OCI-LY7 (cell line): ENCODE data around the gene NPAS2. TPM values are rescaled to one million over a fixed set of nuclear protein-coding genes. Genes with fewer than 3 reads are reported as not detected.

ENCODE experiments used
- BruUV-seq: library from RNA; stranded (reverse); fragments of 400-500 nt; replicated peaks from 2 replicates; lab custom pipeline; 2021; lab: Mats Ljungman, UMichigan
- CTCF ChIA-PET: fragments of 300-600 bp; sonication (Branson Sonifier 250); formaldehyde crosslinking; loops from one replicate; lab custom pipeline; 2022; ENCODE audit warnings: antibody characterized with exemption; ENCODE audit not compliant: unreplicated experiment; lab: Charles Lee
- POLR2A ChIA-PET: fragments of 300-600 bp; sonication (Branson Sonifier 250); formaldehyde crosslinking; loops from one replicate; lab custom pipeline; 2022; ENCODE audit warnings: antibody characterized with exemption; lab: Charles Lee
- DNase-seq: peaks from one replicate; pipeline ENCODE4 v3.0.0-alpha.2; 2015; ENCODE audit warnings: low spot score
- H2AFZ ChIP-seq: fragments of 200-600 bp; sonication (generic), shearing (Covaris generic); 2 replicates; pipeline ENCODE4 v1.6.1; 2014; ENCODE audit warnings: mild to moderate bottlenecking, antibody characterized with exemption, low read length, moderate library complexity
- H3K27ac ChIP-seq: fragments of 200-600 bp; sonication (generic); 2 replicates; pipeline ENCODE4 v1.5.1; 2014; ENCODE audit warnings: mixed run types, low read depth, mild to moderate bottlenecking, moderate library complexity, low read length, inconsistent platforms; ENCODE audit not compliant: poor library complexity, severe bottlenecking
- H3K36me3 ChIP-seq: fragments of 200-600 bp; sonication (generic); 2 replicates; pipeline ENCODE4 v1.6.1; 2014; ENCODE audit warnings: mild to moderate bottlenecking, antibody characterized with exemption, low read length, moderate library complexity, mixed read lengths; ENCODE audit not compliant: insufficient read depth
- H3K4me1 ChIP-seq: fragments of 200-600 bp; sonication (generic); 2 replicates; pipeline ENCODE4 v1.5.1; 2014; ENCODE audit warnings: mild to moderate bottlenecking, low read length; ENCODE audit not compliant: insufficient read depth, poor library complexity, severe bottlenecking
- H3K4me2 ChIP-seq: fragments of 200-600 bp; sonication (generic); 2 replicates; pipeline ENCODE4 v1.6.1; 2014; ENCODE audit warnings: mild to moderate bottlenecking, low read length
- H3K4me3 ChIP-seq: fragments of 200-600 bp; sonication (generic); 2 replicates; pipeline ENCODE4 v1.5.1; 2014; ENCODE audit warnings: mild to moderate bottlenecking, low read depth, low read length; ENCODE audit not compliant: poor library complexity, severe bottlenecking
- H3K79me2 ChIP-seq: fragments of 200-600 bp; sonication (generic); 2 replicates; pipeline ENCODE4 v1.6.1; 2016; ENCODE audit warnings: low read depth, mild to moderate bottlenecking, low read length, moderate library complexity, mixed read lengths; ENCODE audit not compliant: insufficient read depth
- H3K9me2 ChIP-seq: fragments of 200-600 bp; sonication (generic); 2 replicates; pipeline ENCODE4 v1.6.1; 2016; ENCODE audit warnings: mild to moderate bottlenecking, low read length, mixed read lengths; ENCODE audit not compliant: insufficient read depth
- H3K9me3 ChIP-seq: fragments of 200-600 bp; sonication (generic); 2 replicates; pipeline ENCODE4 v1.6.1; 2014; ENCODE audit warnings: mild to moderate bottlenecking, mixed run types, low read length, mixed read lengths
- H4K20me1 ChIP-seq: fragments of 200-600 bp; sonication (generic); 2 replicates; pipeline ENCODE4 v1.6.1; 2014; ENCODE audit warnings: mild to moderate bottlenecking, antibody characterized with exemption, low read length, moderate library complexity, mixed read lengths; ENCODE audit not compliant: insufficient read depth
- EZH2phosphoT487 ChIP-seq: fragments of 200-600 bp; sonication (generic); IDR thresholded peaks from 2 replicates; pipeline ENCODE4 v1.6.1; 2018; ENCODE audit warnings: low read depth, borderline replicate concordance, mild to moderate bottlenecking, mixed run types, antibody characterized with exemption, low read length, moderate library complexity, mixed read lengths
- intact Hi-C: fragments of 100-400 bp; cut with micrococcal nuclease; formaldehyde crosslinking; loops from one replicate; pipeline ENCODE4 v1.10.0; 2022; ENCODE audit not compliant: unreplicated experiment
- total RNA-seq, 2 experiments: library from RNA; depleted of rRNA in 1 of 2; stranded (reverse); fragments of >200 nt in 1 of 2; shearing (Covaris generic) in 1 of 2; gene quantifications; 2 replicates each; pipeline ENCODE4 v1.2.3, GENCODE V29; 2014 to 2022
- TF ChIP-seq, protein P1 (sequence below): fragments of 200-600 bp; sonication (generic); conservative IDR thresholded peaks from 2 replicates; pipeline ENCODE4 v1.5.1; 2014; ENCODE audit warnings: mild to moderate bottlenecking, antibody characterized with exemption, low read length, moderate library complexity, mixed read lengths

The NPAS2 gene
- total RNA-seq, 2 experiments from 2014 or later: not detected

DNA sequence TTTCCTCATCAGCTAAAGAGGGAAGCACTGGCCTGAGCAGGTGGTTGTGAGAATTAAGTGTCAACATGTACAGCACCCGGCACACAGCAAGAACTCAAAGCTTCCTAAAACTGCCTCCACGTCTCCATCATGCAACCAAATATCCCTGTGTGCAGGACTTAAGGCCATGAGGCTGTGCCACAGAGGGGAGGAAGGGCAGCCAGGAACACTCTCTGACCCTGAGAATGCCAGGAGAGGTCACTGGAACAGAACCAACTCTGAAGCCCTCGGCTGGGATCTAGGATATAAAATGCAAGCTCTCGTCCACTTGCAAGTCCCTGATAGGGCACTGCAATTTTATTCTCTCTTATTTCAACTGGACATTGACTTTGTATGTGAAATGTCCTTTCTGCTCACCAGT is 12.2 kb upstream of the NPAS2 start:
- no peak overlapping the region for H3K4me3 ChIP-seq
- H3K4me1 ChIP-seq: no peaks in the 10 kb centered on the region
- TF ChIP-seq, protein P1, sequence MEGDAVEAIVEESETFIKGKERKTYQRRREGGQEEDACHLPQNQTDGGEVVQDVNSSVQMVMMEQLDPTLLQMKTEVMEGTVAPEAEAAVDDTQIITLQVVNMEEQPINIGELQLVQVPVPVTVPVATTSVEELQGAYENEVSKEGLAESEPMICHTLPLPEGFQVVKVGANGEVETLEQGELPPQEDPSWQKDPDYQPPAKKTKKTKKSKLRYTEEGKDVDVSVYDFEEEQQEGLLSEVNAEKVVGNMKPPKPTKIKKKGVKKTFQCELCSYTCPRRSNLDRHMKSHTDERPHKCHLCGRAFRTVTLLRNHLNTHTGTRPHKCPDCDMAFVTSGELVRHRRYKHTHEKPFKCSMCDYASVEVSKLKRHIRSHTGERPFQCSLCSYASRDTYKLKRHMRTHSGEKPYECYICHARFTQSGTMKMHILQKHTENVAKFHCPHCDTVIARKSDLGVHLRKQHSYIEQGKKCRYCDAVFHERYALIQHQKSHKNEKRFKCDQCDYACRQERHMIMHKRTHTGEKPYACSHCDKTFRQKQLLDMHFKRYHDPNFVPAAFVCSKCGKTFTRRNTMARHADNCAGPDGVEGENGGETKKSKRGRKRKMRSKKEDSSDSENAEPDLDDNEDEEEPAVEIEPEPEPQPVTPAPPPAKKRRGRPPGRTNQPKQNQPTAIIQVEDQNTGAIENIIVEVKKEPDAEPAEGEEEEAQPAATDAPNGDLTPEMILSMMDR: no peak
- TF ChIP-seq EZH2phosphoT487: no peak
- ChIA-PET CTCF (no interaction called here), POLR2A (interaction anchor here (0.7 kb wide), 1 partner anchor 1606 kb away, joined by 3 read pairs; no protein-coding TSS in a partner anchor)
- BruUV-seq: no TSS peak
- H3K79me2 ChIP-seq: no peaks in the 10 kb centered on the region
- H2AFZ ChIP-seq: no peak overlapping the region
- no peak overlapping the region for H3K4me2 ChIP-seq
- DNase-seq: no peak
- H3K27ac ChIP-seq: no peak overlapping the region
- H3K36me3 ChIP-seq: no peaks in the 10 kb centered on the region
- H3K9me2 ChIP-seq: no peaks in the 10 kb centered on the region
- no peaks in the 10 kb centered on the region for H4K20me1 ChIP-seq
- H3K9me3 ChIP-seq: no peaks in the 10 kb centered on the region
- intact Hi-C loops: no loop called here

DNA sequence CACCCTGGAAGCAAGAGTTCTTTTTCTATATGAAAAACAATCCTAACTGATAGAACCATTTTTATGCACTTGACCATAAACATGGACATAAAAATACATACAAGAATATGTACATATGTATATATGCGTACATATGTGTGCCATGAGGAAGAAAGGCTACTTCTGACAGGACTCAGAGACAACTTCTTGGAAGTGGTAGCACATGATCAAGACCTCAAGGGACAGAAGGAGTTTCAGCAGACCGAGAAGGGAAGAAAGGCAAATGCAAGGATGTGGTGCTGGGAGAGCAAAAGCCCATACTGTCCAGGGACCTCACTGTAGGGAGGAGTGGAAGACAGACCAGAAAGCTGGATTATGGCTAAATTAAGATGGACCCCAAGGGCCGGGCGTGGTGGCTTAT is 11.4 kb upstream of the NPAS2 start:
- Histone ChIP-seq H3K36me3 (no peaks in the 10 kb centered on the region), H3K4me1 (no peaks in the 10 kb centered on the region), H3K79me2 (no peaks in the 10 kb centered on the region), H3K9me3 (no peaks in the 10 kb centered on the region), H2AFZ (no peak overlapping the region), H3K4me3 (no peak overlapping the region), H4K20me1 (no peaks in the 10 kb centered on the region), H3K9me2 (no peaks in the 10 kb centered on the region), H3K27ac (no peak overlapping the region), H3K4me2 (no peak overlapping the region)
- no peak for DNase-seq
- POLR2A ChIA-PET: interaction anchor here (0.7 kb wide), 1 partner anchor 1607 kb away, joined by 3 read pairs; no protein-coding TSS in a partner anchor
- no TSS peak for BruUV-seq
- CTCF ChIA-PET: no interaction called here
- intact Hi-C loops: no loop called here
- TF ChIP-seq, protein P1: no peak
- no peak for TF ChIP-seq EZH2phosphoT487

DNA sequence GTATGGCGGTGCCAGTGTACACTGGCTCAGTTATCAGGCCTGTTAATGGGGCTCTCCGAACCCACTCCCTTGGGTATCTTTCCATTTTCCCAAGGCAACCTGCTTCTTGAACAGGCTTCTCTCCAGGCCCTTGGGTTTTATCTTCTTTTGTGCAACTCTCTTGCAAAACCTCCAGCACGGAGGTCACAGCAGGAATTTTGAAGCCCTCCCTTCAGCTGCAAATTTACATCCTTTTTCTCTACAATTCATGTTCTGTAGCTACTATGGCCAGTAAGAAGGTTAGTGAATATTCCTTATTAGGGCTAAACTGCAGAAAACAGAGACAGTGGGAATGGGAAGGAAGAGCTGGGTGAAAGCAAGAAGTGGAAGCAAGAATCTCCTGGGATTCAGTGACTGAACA is 10.4 kb upstream of the NPAS2 start:
- no peak overlapping the region for H3K4me2 ChIP-seq
- DNase-seq: no peak
- no TSS peak for BruUV-seq
- no peaks in the 10 kb centered on the region for H4K20me1 ChIP-seq
- no peak overlapping the region for H3K27ac ChIP-seq
- no peaks in the 10 kb centered on the region for H3K79me2 ChIP-seq
- H3K4me1 ChIP-seq: no peaks in the 10 kb centered on the region
- no peaks in the 10 kb centered on the region for H3K9me3 ChIP-seq
- H3K36me3 ChIP-seq: no peaks in the 10 kb centered on the region
- ChIA-PET POLR2A (no interaction called here), CTCF (no interaction called here)
- no peaks in the 10 kb centered on the region for H3K9me2 ChIP-seq
- H3K4me3 ChIP-seq: no peak overlapping the region
- TF ChIP-seq, protein P1: no peak
- TF ChIP-seq EZH2phosphoT487: no peak
- intact Hi-C loops: no loop called here
- H2AFZ ChIP-seq: no peak overlapping the region
